Measurements from ENCODE around the gene FXN. TPM values are rescaled to one million over a fixed set of nuclear protein-coding genes. Genes with fewer than 3 reads are reported as not detected.

The FXN gene
- total and polyA plus RNA-seq, 2 donors (not counting 1 experiment from before 2014, with no cell fraction given): 8.8 to 9.6 TPM

- H3K4me3 Mint-ChIP-seq: no peak overlapping the region
Measured at GRCh38 chr9:69030851-69031645, 4.5 kb upstream of the FXN start.

More at GRCh38 chr9:69030851-69031645, 4.5 kb upstream of the FXN start:
- Mint-ChIP-seq H3K4me1 (peaks cover 9% of the 10 kb centered on the region), H3K9me3 (ENCODE audit: insufficient read depth) (no peaks in the 10 kb centered on the region), H3K27me3 (no peaks in the 10 kb centered on the region), H3K27ac (no peak overlapping the region)
- H2AFZ ChIP-seq (ENCODE audit: insufficient read depth, low read depth, low read length, poor library complexity, severe bottlenecking): no peak overlapping the region
- H3K27me3 ChIP-seq (replicated peaks in 1 of 4; ENCODE audit: control extremely low read depth in 1 of 4, control insufficient read depth in 3 of 4, insufficient read depth in 4 of 4, low read length in 3 of 4): no peaks in the 10 kb centered on the region
- ATAC-seq (ENCODE audit: low read depth): no peak
- H3K9me3 ChIP-seq (ENCODE audit: control extremely low read depth in 1 of 3, control insufficient read depth in 2 of 3, insufficient read depth in 1 of 3, low read length in 2 of 3): no peaks in the 10 kb centered on the region
- POLR2A ChIA-PET: no interaction called here
- no peak overlapping the region for H3K27ac ChIP-seq (ENCODE audit: low read length in 2 of 2)
- TF ChIP-seq CTCF (IDR thresholded peaks at IDR 0.05): no peak
- no peak overlapping the region for H3K9ac ChIP-seq (ENCODE audit: low read length)
- H4K20me1 ChIP-seq (ENCODE audit: control insufficient read depth, insufficient read depth, low read length, poor library complexity, severe bottlenecking): no peaks in the 10 kb centered on the region
- peaks cover 8 to 9% of the 10 kb centered on the region in 2 donors for H3K4me1 ChIP-seq (ENCODE audit: control insufficient read depth in 2 of 2, insufficient read depth in 2 of 2, low read length in 2 of 2)
- peaks cover 4% of the 10 kb centered on the region for H3K79me2 ChIP-seq (ENCODE audit: control insufficient read depth, insufficient read depth, low read length)
- DNase-seq: no peak
- intact Hi-C loops (cut with micrococcal nuclease): no loop called here
- no peaks in the 10 kb centered on the region for H3K36me3 ChIP-seq (replicated peaks in 1 of 2; ENCODE audit: control extremely low read depth in 1 of 2, control insufficient read depth in 1 of 2, extremely low read depth in 1 of 2, insufficient read depth in 2 of 2, low read length in 1 of 2)
- CTCF ChIA-PET: interaction anchor here (0.7 kb wide), 1 partner anchor 90 kb away, joined by 3 read pairs; no protein-coding TSS in a partner anchor
- H3K4me2 ChIP-seq (replicated peaks; ENCODE audit: low read depth, low read length, poor library complexity, severe bottlenecking): no peak overlapping the region
- H3K4me3 ChIP-seq (ENCODE audit: control extremely low read depth in 1 of 5, extremely low read depth in 1 of 5, insufficient read depth in 1 of 5, low read depth in 2 of 5, low read length in 4 of 5): no peak overlapping the region
- no CpG with 5 or more reads among the region's 1 CpG for WGBS (ENCODE audit: insufficient coverage)

All from B cell (primary cell).